Parathyroid adenoma (tissue), 2 donors: Measurements from ENCODE around the gene CLOCK.
"Not testable (repeated sequence)": the region's sequence is repeated elsewhere in the genome, so short reads cannot be mapped to it uniquely, and the experiment has no call there.

Source experiments
- H2AFZ ChIP-seq: fragments of 300-600 bp; sonication (generic); one replicate; pipeline ENCODE4 v1.7.0; 2017; ENCODE audit warnings: antibody characterized with exemption, mild to moderate bottlenecking
- H3K27ac ChIP-seq: fragments of 300-600 bp; sonication (generic); one replicate; pipeline ENCODE4 v1.7.0; 2017
- H3K27me3 ChIP-seq: fragments of 300-600 bp; sonication (generic); one replicate; pipeline ENCODE4 v1.7.0; 2017; ENCODE audit warnings: low read length; ENCODE audit not compliant: control insufficient read depth, insufficient read depth
- H3K36me3 ChIP-seq: fragments of 300-600 bp; sonication (generic); one replicate; pipeline ENCODE4 v1.7.0; 2017; ENCODE audit warnings: low read length; ENCODE audit not compliant: control insufficient read depth, insufficient read depth
- H3K4me1 ChIP-seq: fragments of 300-600 bp; sonication (generic); one replicate; pipeline ENCODE4 v1.7.0; 2017; ENCODE audit warnings: control low read depth
- H3K4me2 ChIP-seq: fragments of 300-600 bp; sonication (generic); one replicate; pipeline ENCODE4 v1.7.0; 2017; ENCODE audit warnings: low read length
- H3K4me3 ChIP-seq: fragments of 300-600 bp; sonication (generic); one replicate; pipeline ENCODE4 v1.7.0; 2017; ENCODE audit warnings: low read depth, low read length
- H3K79me2 ChIP-seq: fragments of 300-600 bp; sonication (generic); one replicate; pipeline ENCODE4 v1.7.0; 2017; ENCODE audit warnings: control low read depth
- H3K9ac ChIP-seq: fragments of 300-600 bp; sonication (generic); one replicate; pipeline ENCODE4 v1.7.0; 2017; ENCODE audit warnings: mild to moderate bottlenecking
- H3K9me3 ChIP-seq: fragments of 300-600 bp; sonication (generic); one replicate; pipeline ENCODE4 v1.7.0; 2017; ENCODE audit warnings: low read length; ENCODE audit not compliant: control insufficient read depth
- CTCF ChIP-seq: fragments of 300-600 bp; sonication (generic); IDR thresholded peaks from one replicate; pipeline ENCODE4 v1.7.0; 2017; ENCODE audit warnings: antibody characterized with exemption, mild to moderate bottlenecking
- donor health status: primary hyperparathyroidism.

Gene CLOCK

GRCh38 chr4:55560096-55560495, 13.4 kb upstream of the CLOCK start:
- no peaks in the 10 kb centered on the region for H3K4me1 ChIP-seq
- H3K4me3 ChIP-seq = no peak overlapping the region
- no peaks in the 10 kb centered on the region for H3K27me3 ChIP-seq
- no peaks in the 10 kb centered on the region for H3K36me3 ChIP-seq
- no peaks in the 10 kb centered on the region for H3K79me2 ChIP-seq
- no peaks in the 10 kb centered on the region for H3K9me3 ChIP-seq
- no peak overlapping the region for H3K27ac ChIP-seq
- no peak overlapping the region for H2AFZ ChIP-seq
- no peak overlapping the region for H3K4me2 ChIP-seq
- TF ChIP-seq CTCF = no peak
- H3K9ac ChIP-seq = no peak overlapping the region

GRCh38 chr4:55554453-55555030, 7.8 kb upstream of the CLOCK start:
- Histone ChIP-seq H3K4me3 (no peak overlapping the region), H3K9me3 (no peaks in the 10 kb centered on the region), H3K9ac (no peak overlapping the region), H3K27ac (no peak overlapping the region), H2AFZ (no peak overlapping the region), H3K36me3 (no peaks in the 10 kb centered on the region), H3K4me2 (no peak overlapping the region), H3K4me1 (no peaks in the 10 kb centered on the region), H3K79me2 (no peaks in the 10 kb centered on the region), H3K27me3 (no peaks in the 10 kb centered on the region)
- peak; percentile 16 for TF ChIP-seq CTCF

- Histone ChIP-seq H3K9me3 (no peaks in the 10 kb centered on the region), H2AFZ (no peak overlapping the region), H3K4me3 (no peak overlapping the region), H3K4me2 (no peak overlapping the region), H3K79me2 (no peaks in the 10 kb centered on the region), H3K36me3 (no peaks in the 10 kb centered on the region), H3K4me1 (no peaks in the 10 kb centered on the region), H3K27ac (no peak overlapping the region), H3K27me3 (no peaks in the 10 kb centered on the region), H3K9ac (no peak overlapping the region)
- TF ChIP-seq CTCF = no peak
Observed at GRCh38 chr4:55553441-55554201, 6.9 kb upstream of the CLOCK start.

GRCh38 chr4:55551964-55552363, 5.3 kb upstream of the CLOCK start:
- not testable (repeated sequence) for H3K4me1 ChIP-seq, H3K27ac ChIP-seq, H3K9me3 ChIP-seq, H3K4me2 ChIP-seq, H3K79me2 ChIP-seq, H3K36me3 ChIP-seq, H3K9ac ChIP-seq, H3K4me3 ChIP-seq, H2AFZ ChIP-seq, H3K27me3 ChIP-seq

GRCh38 chr4:55549888-55550287, 3.2 kb upstream of the CLOCK start:
- no peak for TF ChIP-seq CTCF
- no peak overlapping the region for H3K9ac ChIP-seq
- no peak overlapping the region for H3K27ac ChIP-seq
- H3K27me3 ChIP-seq = no peaks in the 10 kb centered on the region
- H3K4me1 ChIP-seq = no peaks in the 10 kb centered on the region
- no peak overlapping the region for H3K4me3 ChIP-seq
- no peaks in the 10 kb centered on the region for H3K36me3 ChIP-seq
- no peaks in the 10 kb centered on the region for H3K79me2 ChIP-seq
- H2AFZ ChIP-seq = no peak overlapping the region
- H3K9me3 ChIP-seq = no peaks in the 10 kb centered on the region
- no peak overlapping the region for H3K4me2 ChIP-seq
